PC-9 (cell line): ENCODE results near the gene PACRG.

Experiments
- CTCF ChIP-seq: fragments of 200-600 bp; sonication (generic); conservative IDR thresholded peaks from 2 replicates; pipeline ENCODE4 v1.6.1; 2017; ENCODE audit warnings: mixed run types, antibody characterized with exemption, mild to moderate bottlenecking, moderate library complexity
- EZH2 ChIP-seq: fragments of 200-600 bp; sonication (generic); IDR thresholded peaks from 2 replicates; pipeline ENCODE4 v1.8.0; 2017; ENCODE audit warnings: antibody characterized with exemption, low read depth

GRCh38 chr6:163346497-163346961 lies 618.8 kb downstream of the PACRG start:
- no peak for TF ChIP-seq CTCF
- TF ChIP-seq EZH2: no peak
